GM19023 (cell line): ENCODE results near the gene IFT52.

Experiments used
- ATAC-seq: cut with Tn5 transposase; IDR thresholded peaks from one replicate; pipeline ENCODE4 v1.9.1; 2021; ENCODE audit warnings: mild to moderate bottlenecking, moderate library complexity; ENCODE audit not compliant: unreplicated experiment

The IFT52 gene

DNA sequence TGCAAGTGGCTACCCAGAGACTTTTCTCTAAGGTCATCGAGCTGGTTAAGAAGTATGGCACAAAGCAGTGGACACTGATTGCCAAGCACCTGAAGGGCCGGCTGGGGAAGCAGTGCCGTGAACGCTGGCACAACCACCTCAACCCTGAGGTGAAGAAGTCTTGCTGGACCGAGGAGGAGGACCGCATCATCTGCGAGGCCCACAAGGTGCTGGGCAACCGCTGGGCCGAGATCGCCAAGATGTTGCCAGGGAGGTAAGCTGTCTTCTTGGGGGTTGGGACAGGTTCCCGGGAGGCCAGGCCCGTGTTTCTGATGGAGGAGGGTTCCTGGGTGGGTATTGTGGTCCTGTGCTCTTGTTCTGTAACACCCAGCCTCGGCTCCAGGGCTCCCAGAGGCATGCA is 96.1 kb downstream of the IFT52 start:
- no peak for ATAC-seq

DNA sequence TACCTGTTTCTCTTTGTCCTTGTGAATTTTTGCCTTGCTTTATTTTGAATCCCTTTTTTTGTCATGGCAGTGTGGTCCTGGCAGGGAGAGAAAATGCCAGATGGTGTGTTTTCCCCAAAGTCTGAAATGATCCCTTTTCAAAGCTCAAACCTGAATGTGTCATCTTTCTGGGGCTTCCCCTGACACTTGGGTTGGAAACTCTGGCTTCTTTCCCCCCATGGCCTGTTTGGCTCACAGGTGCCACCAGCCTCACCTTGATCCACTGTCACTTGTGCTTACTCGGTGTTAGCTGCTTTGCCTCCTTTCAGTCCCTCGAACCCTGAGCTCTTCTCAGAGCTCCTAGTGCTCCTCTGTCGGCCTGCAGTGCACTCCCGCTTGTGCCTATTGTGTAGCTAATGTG is 98.4 kb downstream of the IFT52 start:
- no peak for ATAC-seq

DNA sequence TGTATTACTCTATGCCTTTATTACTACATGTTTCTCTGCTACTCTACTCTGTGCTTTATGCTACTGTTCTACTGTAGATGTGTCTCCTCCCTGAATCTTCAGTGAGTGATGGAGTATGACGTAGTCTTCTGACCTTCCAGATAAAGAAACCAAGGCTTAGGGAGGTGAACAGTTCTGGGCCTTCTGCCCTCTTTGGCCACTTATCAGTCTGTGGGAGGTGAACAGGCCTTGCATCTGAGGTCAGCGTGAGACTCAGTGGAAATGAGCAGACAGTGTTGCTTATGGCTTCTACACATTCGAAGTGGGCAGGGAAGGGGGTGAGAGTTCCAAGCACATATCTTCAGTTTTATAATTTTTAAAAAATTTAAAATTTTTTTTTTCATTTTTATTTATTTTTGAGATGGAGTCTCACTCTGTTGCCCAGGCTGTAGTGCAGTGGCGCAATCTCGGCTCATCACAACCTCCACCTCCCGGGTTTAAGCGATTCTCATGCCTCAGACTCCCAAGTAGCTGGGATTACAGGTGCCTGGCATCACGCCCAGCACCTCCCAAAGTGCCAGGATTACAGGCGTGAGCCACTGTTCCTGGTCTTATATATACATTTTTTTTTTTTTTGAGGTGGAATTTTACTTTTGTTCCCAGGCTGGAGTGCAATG is 100.3 kb downstream of the IFT52 start:
- ATAC-seq, result no peak

DNA sequence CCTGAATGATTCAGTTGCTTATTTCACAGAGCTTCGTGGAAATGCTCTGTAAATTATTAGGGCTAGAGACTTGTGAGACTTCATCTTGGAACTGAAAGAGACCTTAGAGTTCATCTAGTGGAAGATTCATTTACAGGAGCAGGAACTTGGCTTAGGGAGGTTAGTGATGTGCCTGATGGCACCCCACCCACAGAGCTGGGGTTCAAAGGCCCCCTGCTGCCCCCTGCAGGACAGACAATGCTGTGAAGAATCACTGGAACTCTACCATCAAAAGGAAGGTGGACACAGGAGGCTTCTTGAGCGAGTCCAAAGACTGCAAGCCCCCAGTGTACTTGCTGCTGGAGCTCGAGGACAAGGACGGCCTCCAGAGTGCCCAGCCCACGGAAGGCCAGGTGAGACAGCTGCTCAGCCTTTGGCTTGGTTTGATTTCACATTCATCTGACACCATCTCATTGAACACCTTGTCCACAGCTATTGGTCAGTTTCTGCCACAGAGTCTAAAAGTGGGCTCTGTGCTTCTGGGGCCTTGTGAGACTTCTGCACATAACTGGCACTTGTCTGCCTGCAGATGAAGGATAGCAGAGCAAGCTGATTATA is 101.3 kb downstream of the IFT52 start:
- no peak for ATAC-seq

DNA sequence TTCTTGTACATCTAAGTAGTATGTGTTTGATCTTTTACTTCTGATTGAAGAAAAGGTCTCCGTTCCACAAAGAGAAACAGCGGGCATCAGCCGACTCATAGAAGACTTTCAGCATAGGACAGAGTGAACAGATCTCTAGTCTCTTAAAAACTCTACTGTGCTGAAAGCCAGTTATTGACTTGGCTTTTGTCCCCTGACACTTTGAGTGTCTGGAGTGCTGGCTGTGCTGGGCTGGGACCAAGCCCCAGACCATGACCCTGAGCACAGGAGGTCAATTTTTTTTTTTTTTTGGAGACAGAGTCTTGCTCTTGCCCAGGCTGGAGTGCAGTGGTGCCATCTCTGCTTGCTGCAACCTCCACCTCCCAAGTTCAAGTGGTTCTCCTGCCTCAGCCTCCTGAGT is 104.0 kb downstream of the IFT52 start:
- no peak for ATAC-seq

DNA sequence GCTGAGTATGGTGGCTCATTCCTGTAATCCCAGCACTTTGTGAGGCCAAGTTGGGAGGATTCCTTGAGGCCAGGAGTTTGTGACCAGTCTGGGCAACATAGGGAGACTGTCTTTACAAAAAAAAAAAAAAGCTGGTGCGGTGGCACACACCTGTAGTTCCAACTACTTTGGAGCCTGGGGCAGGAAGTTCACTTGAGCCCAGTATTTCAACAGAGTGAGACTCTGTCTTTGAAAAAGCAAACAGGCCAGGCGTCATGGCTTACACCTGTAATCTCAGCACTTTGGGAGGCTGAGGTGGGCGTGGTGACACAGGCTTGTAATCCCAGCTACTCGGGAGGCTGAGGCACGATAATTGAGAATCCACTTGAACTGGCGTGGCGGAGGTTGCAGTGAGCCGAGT is 104.8 kb downstream of the IFT52 start:
- ATAC-seq, result no peak
